DND-41 (cell line): ENCODE data around the gene NTN1.

Source experiments
- ATAC-seq: fragments of 200-7000 bp; cut with Tn5 transposase; 3 replicates; pipeline ENCODE4 v1.9.1; 2021; ENCODE audit warnings: low read depth; ENCODE audit not compliant: insufficient read depth
- DNase-seq: peaks from one replicate; pipeline ENCODE4 v3.0.0-alpha.2; 2020
- H2AFZ ChIP-seq: 2 replicates; pipeline ENCODE4 v1.6.0; 2012; ENCODE audit warnings: low read depth, low read length
- H3K27ac ChIP-seq: 2 replicates; pipeline ENCODE4 v1.5.1; 2012; ENCODE audit warnings: low read length, inconsistent platforms
- H3K27me3 ChIP-seq: fragments of 200-600 bp; sonication (generic); 2 replicates; pipeline ENCODE4 v1.6.0; 2012; ENCODE audit warnings: low read length, mild to moderate bottlenecking, inconsistent platforms; ENCODE audit not compliant: insufficient read depth, poor library complexity
- H3K36me3 ChIP-seq: 2 replicates; pipeline ENCODE4 v1.5.1; 2012; ENCODE audit warnings: low read length, inconsistent platforms; ENCODE audit not compliant: insufficient read depth
- H3K4me1 ChIP-seq: 2 replicates; pipeline ENCODE4 v1.5.1; 2012; ENCODE audit warnings: mild to moderate bottlenecking, low read length; ENCODE audit not compliant: insufficient read depth
- H3K4me2 ChIP-seq: 2 replicates; pipeline ENCODE4 v1.6.0; 2012; ENCODE audit warnings: mild to moderate bottlenecking, moderate library complexity, low read length, inconsistent platforms; ENCODE audit not compliant: insufficient read depth
- H3K4me3 ChIP-seq, 2 experiments: fragments of 200-600 bp in 1 of 2; shearing (Covaris generic) in 1 of 2; 2 replicates each; pipeline ENCODE4 v1.5.1; 2012 to 2016; ENCODE audit warnings: inconsistent platforms in 2 of 2, low read length in 2 of 2, mild to moderate bottlenecking in 2 of 2, low read depth in 1 of 2, moderate library complexity in 1 of 2
- H3K79me2 ChIP-seq: 2 replicates; pipeline ENCODE4 v1.6.0; 2012; ENCODE audit warnings: low read length, inconsistent platforms; ENCODE audit not compliant: insufficient read depth
- H3K9ac ChIP-seq: 2 replicates; pipeline ENCODE4 v1.6.0; 2012; ENCODE audit warnings: low read depth, mild to moderate bottlenecking, inconsistent platforms, low read length, moderate library complexity
- H3K9me3 ChIP-seq: 2 replicates; pipeline ENCODE4 v1.5.1; 2012; ENCODE audit warnings: low read length, moderate library complexity, mild to moderate bottlenecking, inconsistent platforms; ENCODE audit not compliant: insufficient read depth, severe bottlenecking
- H4K20me1 ChIP-seq: 2 replicates; pipeline ENCODE4 v1.6.0; 2012; ENCODE audit warnings: low read length; ENCODE audit not compliant: insufficient read depth
- EZH2 ChIP-seq: IDR thresholded peaks from 3 replicates; pipeline ENCODE4 v1.6.1; 2012; ENCODE audit warnings: borderline replicate concordance, low read depth, mild to moderate bottlenecking, moderate library complexity, low read length, inconsistent platforms; ENCODE audit not compliant: severe bottlenecking
- TF ChIP-seq, protein P1 (sequence below): IDR thresholded peaks from 2 replicates; pipeline ENCODE4 v1.5.1; 2012; ENCODE audit warnings: borderline replicate concordance, low read length, moderate library complexity, mild to moderate bottlenecking; ENCODE audit not compliant: poor library complexity, severe bottlenecking; ENCODE audit errors: extremely low read depth

Gene NTN1

DNA sequence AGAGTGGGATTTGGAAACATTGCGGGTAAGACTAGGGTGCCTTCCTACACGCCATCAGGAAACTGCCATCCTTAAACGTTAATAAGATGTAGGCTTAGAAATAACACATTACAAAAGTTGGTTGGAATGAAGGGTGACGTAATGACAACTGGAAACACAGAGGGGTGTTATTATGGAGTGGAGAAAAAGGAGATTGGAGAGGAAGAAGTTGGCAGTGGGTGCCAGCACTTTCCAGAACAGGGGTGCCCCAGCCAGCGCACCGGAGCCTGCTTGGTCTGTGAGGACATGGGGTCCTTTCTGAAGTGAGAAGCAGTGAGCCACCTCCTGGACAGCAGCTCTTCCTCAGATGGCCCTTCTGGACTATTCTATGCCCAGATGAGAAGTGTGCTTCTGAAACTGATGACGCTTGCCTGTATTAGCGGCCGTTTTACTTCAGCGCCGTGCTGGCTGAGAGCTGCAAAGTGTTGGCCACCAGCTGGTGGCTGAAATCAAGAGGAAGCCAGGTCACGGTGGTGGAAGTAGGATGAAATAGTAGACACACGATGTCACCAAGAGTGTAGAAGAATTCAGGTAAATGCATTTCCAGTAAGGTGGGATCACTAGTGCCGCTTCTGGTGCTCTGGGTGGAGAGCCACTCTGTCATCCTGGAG lies 244.8 kb downstream of the NTN1 start:
- no peak for ATAC-seq

DNA sequence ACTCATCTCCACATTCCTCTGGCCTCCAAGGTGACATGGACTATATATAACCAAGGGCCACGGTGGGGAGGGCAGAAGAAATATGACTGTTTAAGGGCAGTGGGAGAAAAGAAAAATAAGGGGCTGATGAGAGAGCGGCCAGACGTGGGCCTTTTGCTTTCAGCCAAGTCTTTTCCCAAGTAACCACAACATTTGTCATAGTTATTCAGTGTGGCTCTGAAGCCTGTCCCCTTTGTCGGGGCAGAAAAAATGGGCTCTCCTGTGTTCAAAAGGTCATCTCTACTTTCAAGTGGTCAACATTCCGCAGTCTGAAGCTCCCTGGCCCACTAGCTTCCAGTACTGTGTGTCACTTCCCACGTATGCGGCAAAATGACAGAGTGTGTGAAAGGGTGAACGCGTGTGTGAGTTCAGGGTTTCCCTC lies 245.4 kb downstream of the NTN1 start:
- no peaks in the 10 kb centered on the region for H3K27me3 ChIP-seq
- H3K4me3 ChIP-seq: no peak overlapping the region
- no peak overlapping the region for H2AFZ ChIP-seq
- H4K20me1 ChIP-seq: no peaks in the 10 kb centered on the region
- no peaks in the 10 kb centered on the region for H3K9me3 ChIP-seq
- ATAC-seq: no peak
- H3K27ac ChIP-seq: no peak overlapping the region
- TF ChIP-seq EZH2: no peak
- H3K4me1 ChIP-seq: no peaks in the 10 kb centered on the region
- no peaks in the 10 kb centered on the region for H3K79me2 ChIP-seq
- no peak for DNase-seq
- H3K4me2 ChIP-seq: no peak overlapping the region
- H3K36me3 ChIP-seq: no peaks in the 10 kb centered on the region
- H3K9ac ChIP-seq: no peak overlapping the region

More for the DNA sequence above, 244.8 kb downstream of the NTN1 start:
- Histone ChIP-seq H3K9ac (no peak overlapping the region), H3K4me1 (no peaks in the 10 kb centered on the region), H3K36me3 (no peaks in the 10 kb centered on the region), H3K4me3 (no peak overlapping the region), H3K27me3 (no peaks in the 10 kb centered on the region), H3K79me2 (no peaks in the 10 kb centered on the region), H3K9me3 (no peaks in the 10 kb centered on the region), H3K27ac (no peak overlapping the region), H2AFZ (no peak overlapping the region), H3K4me2 (no peak overlapping the region), H4K20me1 (no peaks in the 10 kb centered on the region)
- no peak for DNase-seq
- no peak for TF ChIP-seq EZH2
- TF ChIP-seq, protein P1, sequence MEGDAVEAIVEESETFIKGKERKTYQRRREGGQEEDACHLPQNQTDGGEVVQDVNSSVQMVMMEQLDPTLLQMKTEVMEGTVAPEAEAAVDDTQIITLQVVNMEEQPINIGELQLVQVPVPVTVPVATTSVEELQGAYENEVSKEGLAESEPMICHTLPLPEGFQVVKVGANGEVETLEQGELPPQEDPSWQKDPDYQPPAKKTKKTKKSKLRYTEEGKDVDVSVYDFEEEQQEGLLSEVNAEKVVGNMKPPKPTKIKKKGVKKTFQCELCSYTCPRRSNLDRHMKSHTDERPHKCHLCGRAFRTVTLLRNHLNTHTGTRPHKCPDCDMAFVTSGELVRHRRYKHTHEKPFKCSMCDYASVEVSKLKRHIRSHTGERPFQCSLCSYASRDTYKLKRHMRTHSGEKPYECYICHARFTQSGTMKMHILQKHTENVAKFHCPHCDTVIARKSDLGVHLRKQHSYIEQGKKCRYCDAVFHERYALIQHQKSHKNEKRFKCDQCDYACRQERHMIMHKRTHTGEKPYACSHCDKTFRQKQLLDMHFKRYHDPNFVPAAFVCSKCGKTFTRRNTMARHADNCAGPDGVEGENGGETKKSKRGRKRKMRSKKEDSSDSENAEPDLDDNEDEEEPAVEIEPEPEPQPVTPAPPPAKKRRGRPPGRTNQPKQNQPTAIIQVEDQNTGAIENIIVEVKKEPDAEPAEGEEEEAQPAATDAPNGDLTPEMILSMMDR: no peak

DNA sequence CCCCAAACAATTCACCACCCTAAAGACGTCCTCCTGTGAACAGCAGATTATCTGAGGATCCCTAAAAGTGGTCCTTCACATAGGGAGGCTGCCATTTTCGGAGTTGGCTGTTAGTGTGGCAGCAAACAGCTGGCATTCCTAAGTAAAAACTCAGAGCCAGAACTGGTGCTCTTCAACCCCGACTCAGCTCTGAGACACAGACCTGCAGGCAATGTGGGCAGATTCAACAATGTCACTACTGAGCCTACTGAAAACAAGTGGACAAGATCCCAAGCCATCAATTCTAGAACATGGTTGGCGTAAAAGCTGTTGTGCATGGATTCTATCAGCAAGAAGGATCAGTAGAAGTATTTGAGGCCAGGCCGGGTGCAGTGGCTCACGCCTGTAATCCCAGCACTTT lies 247.2 kb downstream of the NTN1 start:
- no peaks in the 10 kb centered on the region for H3K79me2 ChIP-seq
- H3K9me3 ChIP-seq: no peaks in the 10 kb centered on the region
- no peak overlapping the region for H3K4me2 ChIP-seq
- no peaks in the 10 kb centered on the region for H3K36me3 ChIP-seq
- no peak overlapping the region for H3K9ac ChIP-seq
- no peak for DNase-seq
- no peak overlapping the region for H3K27ac ChIP-seq
- TF ChIP-seq EZH2: no peak
- TF ChIP-seq, protein P1: no peak
- no peaks in the 10 kb centered on the region for H3K4me1 ChIP-seq
- H4K20me1 ChIP-seq: no peaks in the 10 kb centered on the region
- no peaks in the 10 kb centered on the region for H3K27me3 ChIP-seq
- no peak for ATAC-seq
- H3K4me3 ChIP-seq: no peak overlapping the region
- H2AFZ ChIP-seq: no peak overlapping the region

DNA sequence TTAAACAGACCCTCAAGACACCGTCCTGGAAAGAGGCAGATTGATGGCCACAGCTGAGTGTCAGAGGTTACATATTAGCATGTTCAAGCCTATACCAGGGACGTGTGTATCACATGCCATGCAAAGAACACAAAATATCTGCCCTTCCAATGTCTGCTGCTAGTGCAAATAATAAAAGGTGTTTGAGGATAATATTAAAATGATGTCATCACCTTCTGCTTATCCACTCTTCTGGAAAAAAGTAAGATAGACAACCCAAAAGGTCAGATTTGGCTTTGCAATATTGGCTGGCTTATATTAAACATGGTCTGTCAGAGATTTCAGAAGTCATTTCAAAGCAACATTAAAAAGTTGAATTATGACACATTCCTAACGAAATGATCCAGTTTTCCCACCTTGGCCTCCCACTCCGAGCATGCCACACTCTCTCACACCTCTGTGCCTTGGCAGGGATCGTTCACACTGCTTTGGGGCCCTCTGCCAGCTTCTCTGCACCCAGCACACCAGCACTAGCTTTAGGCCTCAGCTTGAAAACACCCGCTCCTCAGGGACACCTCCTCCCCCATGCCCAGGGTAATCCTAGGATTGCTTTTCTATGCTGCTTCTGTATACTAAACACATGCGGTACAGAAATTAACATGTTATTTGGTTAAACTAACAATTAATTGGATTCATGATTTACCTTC lies 248.2 kb downstream of the NTN1 start:
- Histone ChIP-seq H4K20me1 (no peaks in the 10 kb centered on the region), H3K4me3 (no peak overlapping the region), H3K27me3 (no peaks in the 10 kb centered on the region), H3K79me2 (no peaks in the 10 kb centered on the region), H3K36me3 (no peaks in the 10 kb centered on the region), H3K27ac (no peak overlapping the region), H3K4me1 (no peaks in the 10 kb centered on the region), H3K9me3 (no peaks in the 10 kb centered on the region), H2AFZ (no peak overlapping the region), H3K9ac (no peak overlapping the region), H3K4me2 (no peak overlapping the region)
- ATAC-seq (no peak), DNase-seq (no peak)
- no peak for TF ChIP-seq EZH2
- TF ChIP-seq, protein P1: no peak
